GM18951 (cell line): Measurements from ENCODE around the gene UQCC5.

Source experiments
- POLR2A ChIP-seq: IDR thresholded peaks from 4 replicates; pipeline ENCODE4 v1.6.1; 2011; ENCODE audit warnings: mild to moderate bottlenecking; ENCODE audit not compliant: insufficient read length, insufficient read depth; ENCODE audit errors: extremely low read depth
- in situ Hi-C: fragments of 300-500 bp; cut with MboI; formaldehyde crosslinking; loops from one replicate; pipeline ENCODE4 v1.12.0; 2022; ENCODE audit warnings: low sequenced_read_pairs, mixed read lengths, inconsistent platforms; ENCODE audit not compliant: unreplicated experiment

UQCC5 gene

GRCh38 chr3:52563984-52564383, 27.6 kb downstream of the UQCC5 start:
- TF ChIP-seq POLR2A = no peak
- in situ Hi-C loops = no loop called here

- in situ Hi-C loops = no loop called here
Observed at GRCh38 chr3:52568069-52568468, 31.7 kb downstream of the UQCC5 start.

GRCh38 chr3:52570076-52570475, 33.7 kb downstream of the UQCC5 start:
- in situ Hi-C loops = no loop called here
- TF ChIP-seq POLR2A = no peak

More at GRCh38 chr3:52568069-52568468, 31.7 kb downstream of the UQCC5 start:
- TF ChIP-seq POLR2A = no peak

GRCh38 chr3:52572221-52572620, 35.8 kb downstream of the UQCC5 start:
- no peak for TF ChIP-seq POLR2A
- in situ Hi-C loops = no loop called here

- in situ Hi-C loops = no loop called here
- TF ChIP-seq POLR2A = no peak
Observed at GRCh38 chr3:52574056-52574965, 37.9 kb downstream of the UQCC5 start.
